HG02642 (cell line): ENCODE results near the gene LOXHD1.

Experiments used
- ATAC-seq: cut with Tn5 transposase; IDR thresholded peaks from one replicate; pipeline ENCODE4 v1.9.1; 2021; ENCODE audit warnings: mild to moderate bottlenecking; ENCODE audit not compliant: unreplicated experiment, poor library complexity

LOXHD1 gene

DNA sequence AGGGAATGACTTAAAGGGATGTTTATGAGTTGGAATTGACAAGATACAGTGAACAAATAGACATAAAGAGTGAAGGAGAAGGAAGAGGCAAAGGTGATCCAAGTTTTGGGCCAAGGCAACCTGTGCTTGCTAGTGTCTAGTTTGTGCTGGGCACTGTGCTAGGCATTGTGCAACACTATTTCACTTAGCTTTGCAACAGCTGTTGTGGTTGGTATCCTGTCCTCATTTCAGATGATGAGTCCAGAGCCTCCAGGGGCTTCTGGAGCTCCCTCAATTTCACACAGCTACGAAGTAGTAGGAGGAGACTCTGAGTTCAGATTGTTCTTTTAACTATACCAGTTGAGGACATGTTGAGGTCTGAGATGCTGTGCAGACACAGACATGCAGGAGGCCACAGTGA, 18.1 kb upstream of the LOXHD1 start:
- no peak for ATAC-seq

DNA sequence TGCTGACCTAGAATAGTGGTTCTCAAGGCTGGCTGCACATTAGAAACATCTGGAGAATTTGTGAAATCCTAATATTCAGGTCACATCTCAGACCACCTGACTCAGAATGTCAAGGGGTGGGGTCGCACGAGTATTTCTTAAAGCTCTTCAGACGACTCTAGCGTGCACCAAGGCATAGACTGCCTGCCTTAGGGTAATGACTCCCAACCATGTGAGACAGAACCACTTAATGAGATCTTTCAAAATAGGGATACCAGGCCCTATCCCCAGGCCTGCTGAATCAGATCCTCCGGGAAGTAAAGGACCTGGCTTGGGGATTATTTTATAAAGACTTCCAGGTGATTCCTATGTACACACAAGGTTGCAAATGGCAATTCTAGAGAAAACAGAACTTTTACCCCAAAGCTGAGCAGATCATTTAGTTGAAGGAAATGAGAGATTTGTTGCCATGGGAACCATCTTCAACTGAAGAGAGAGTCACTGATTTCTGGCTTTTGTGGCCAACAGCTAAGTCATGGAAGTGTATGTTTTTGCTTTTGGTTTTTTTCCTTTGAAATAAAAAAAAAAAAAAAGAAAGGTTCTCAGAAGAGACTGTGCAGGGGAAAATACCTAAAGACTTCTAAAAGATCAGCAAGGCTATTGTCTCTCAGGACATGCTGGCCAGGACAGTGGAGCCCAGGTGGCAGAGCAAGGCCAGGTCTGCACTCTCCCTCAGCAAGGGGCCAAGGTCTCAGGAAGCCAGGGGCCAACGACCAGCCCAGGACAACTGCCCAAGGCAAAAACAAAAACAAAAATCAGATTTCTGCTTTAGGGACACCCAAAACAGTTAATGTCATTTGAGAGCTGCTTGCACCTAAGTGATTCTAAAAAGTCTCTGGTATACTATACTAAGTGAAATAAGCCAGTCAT, 15.3 kb upstream of the LOXHD1 start:
- ATAC-seq = no peak

DNA sequence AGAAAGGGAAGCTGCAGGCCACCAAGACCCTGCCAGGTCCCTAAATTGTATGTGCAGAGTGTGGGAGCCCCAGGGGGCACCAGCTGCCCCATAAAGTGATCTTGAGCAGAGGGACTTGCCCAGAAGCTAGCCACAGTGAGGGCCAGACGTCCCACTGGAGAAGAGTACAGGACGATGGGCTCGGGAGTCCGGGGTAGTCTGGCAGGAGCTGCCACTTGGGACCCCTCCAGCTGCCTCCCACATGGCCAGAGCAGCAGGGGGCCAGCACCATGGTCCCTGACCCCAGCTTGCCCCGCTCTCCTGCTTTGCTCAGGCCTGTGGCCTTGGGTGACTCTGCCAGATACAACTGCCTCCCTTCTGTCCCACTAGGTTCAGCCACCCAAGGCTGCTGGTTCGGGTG, 11.7 kb upstream of the LOXHD1 start:
- ATAC-seq = no peak

DNA sequence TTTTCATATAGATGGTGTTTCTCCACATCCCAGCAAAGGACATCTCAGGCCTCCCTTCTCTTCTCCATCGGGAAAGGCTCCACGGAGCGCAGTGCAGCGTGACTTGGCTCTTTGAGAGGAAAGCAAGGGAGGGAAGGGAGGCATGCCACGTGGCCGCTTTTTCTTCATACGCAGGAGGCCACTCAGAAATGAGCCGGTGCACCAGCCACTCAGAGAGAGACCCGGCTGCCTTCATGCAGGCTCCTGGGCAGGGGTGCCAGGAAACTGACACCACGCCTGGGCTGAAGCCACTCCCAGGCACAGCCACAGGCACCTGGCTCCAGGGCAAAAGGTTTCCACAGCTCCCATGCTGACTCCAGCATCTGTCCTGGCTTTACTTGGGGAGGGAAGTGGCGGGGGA, 11.1 kb upstream of the LOXHD1 start:
- no peak for ATAC-seq

DNA sequence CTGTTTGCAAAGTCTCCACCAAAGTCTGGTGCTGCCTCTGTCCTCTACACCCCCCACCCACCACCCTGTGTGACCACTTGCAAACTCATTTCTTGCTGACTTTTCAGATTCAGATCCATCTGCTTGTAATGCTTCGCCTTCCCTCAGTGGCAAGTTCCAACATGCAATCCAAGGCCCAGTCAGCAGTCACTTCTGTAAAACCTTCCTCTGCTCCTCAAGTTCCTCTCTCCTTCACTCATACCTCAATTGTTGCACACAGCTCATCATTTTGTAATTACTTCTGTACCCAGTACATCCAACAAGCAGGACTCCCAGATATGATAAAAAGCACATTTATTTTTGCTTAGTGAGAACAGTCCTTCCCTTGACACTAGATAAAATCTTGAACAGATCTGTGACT, 6.5 kb upstream of the LOXHD1 start:
- ATAC-seq = no peak

DNA sequence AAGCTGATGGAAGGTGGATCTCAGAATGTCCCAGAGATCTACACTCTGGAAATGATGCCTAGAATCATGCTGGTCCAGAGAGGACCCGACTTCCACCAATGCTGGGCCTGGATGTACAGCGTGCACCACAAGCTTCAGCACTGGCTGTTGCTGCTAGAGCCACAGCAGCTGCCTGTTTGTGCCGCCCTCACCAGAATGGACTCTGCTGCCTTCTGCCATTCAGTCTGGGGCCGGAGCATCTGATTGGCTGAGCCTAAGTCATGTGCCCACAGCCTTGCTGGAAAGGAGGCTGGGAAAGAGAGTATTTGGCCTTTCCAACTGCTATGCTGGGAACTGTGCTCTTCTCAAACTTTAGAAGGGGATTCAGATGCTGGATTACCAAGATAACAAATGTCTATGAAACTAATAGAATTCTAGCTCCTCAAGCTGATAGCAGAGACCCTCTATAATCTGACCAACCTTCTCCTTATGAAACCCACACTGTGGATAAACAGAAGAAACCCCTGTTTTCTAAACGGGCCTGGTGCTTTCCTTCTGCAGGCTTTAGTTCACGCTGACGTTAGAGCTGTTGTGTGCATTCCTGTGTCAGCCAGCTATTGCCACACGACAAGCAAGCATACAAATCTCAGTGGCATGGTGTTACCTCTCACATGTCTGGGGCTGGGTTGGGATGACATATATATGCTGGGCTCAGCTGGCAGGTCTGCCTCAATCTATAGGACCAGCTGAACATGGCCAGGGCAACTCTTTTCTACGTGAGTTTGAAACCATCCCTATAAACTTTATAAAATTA, 4.1 kb upstream of the LOXHD1 start:
- no peak for ATAC-seq

DNA sequence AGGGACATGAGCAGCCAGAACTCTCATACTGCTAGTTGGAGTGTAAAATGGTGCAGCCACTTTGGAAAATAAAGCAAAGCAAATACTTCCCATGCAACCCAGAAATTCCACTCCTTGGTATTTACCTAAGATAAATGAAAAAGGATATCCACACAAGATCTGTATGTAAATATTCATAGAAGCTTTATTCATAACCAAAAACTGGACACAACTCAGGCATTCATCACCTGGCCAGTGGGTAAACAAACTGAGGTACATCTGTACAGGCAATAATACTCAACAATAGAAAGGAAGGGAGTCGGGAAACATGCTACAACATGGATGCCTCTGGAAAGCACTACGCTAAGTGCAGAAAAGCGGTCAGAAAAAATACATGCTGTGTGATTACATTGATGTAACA, 2.5 kb upstream of the LOXHD1 start:
- ATAC-seq = no peak

DNA sequence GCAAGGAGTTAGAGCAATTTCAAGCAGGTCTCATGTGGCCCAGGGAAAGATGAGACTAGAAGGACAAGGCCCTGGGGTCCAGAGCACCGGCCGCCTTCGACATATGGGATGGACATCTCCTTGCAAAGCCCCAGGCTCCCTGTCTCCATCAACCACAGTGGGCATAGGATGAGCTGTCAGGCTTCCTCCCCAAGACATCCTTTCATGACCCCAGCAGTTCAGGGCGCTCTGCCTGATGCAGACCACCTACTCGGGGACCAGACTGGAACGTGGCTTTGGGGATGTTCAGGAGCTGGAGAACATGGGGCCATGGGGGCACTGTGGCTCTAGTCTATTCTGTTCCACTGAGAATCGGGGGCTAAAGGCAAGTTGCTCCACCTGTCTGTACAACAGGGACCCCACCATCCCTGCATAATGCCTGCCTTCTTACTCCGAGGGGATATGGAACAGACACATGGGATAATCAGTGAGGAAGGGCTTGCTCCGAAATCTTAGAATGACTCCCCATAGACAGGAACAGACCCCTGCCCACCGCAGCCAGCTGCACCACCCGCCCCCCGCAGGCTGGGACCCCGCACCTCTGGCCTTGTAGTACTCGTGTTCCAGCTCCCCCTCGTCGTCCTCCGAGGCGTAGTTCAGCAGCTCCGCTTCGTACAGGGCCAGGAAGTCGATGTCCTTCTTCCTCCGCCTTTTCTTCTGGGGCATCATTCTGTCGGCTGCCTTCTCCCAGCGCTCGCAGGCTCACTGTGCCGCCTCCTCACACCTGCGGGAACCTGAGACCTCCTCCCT, 500 bp downstream of the LOXHD1 start:
- ATAC-seq = no peak

DNA sequence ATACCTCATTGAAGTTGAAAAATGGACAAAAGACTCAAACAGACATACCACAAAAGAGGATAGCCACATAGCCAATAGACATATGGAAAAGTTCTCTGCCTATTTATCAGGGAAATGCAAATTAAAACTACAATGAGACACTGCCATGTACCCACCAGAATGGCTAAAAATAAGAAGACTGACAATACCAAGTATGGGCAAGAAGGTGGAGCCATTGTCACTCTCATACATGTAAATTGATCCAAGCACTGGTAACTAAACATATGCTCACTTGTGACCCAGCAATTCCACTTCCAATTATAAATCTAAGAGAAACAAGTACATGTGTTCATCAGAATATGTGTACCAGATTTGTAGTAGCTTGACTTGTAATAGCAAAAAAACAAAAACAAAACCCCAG, 4.6 kb downstream of the LOXHD1 start:
- ATAC-seq = no peak

DNA sequence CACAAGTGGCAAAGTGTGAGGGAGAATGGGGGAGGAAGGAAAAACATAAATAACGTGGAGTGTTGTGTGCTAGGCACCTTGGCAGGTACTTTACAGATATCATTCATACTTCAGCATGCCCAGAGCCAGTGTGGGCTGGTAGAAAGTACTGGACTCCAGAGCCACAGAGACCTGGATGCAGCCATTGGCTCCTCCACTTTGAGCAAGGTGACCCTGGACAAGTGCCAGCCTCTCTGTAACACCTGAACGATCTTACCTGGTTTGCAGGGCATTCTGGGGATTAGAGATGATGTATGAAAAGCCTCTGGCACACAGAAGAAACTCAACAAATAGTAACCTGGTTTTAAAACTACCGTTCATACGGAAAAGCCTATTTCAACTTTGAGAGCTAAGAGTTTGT, 6.3 kb downstream of the LOXHD1 start:
- ATAC-seq = no peak

DNA sequence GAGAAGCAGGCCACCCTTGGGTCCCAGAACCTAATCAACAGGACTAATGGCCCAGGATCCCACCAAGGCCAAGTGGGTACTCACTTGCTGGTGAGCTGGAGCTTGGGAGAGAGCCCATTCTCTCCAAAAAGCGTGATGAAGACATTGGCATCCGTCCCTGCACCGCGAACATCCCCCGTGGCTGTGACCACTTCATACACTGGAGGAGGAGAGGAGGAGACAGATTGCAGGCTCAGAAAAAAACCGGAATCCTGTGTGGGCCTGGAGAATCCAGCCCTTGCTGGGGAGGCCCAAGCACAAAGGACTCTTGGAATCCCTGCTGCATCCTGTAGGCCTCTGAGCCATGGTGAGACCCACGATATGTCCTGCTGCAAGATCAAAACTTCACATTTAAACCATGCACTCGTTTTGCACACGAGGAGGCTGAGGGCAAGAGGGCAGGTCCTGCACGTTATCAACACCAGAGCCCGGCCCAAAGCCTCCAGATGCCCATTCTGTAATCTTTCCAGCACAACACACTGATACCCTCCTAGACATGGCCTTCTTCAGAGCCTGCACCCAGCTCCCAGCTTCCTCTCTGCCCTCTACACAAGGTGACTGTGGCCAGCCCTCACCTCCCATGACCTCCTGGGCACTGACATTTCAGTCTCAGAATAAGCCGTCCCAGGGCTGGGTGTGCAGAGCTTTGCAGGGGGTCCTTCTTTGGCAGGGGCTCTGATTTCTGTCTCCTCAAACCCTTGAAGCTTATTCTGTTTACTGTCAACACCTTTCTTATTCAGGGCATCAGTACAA, 7.8 kb downstream of the LOXHD1 start:
- ATAC-seq = no peak

DNA sequence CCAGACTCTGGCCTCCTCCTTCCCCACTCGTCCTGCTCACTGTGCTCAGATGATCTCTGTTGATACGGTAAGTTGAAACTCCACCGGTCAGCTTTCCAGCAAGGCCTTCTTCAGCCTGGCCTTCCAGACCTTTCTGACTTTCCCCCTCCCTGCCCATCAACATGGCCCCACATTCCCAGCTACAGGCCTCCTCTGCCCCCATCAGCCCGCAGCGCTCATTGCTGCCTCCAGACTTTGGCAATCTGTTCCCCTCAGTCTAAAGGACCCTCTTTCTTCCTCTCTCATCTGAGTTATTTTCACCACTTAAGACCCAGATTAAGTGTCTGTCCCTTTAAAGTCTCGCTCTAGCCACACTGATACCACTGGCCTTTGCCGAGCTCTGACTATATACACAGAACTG, 10.6 kb downstream of the LOXHD1 start:
- ATAC-seq = no peak

DNA sequence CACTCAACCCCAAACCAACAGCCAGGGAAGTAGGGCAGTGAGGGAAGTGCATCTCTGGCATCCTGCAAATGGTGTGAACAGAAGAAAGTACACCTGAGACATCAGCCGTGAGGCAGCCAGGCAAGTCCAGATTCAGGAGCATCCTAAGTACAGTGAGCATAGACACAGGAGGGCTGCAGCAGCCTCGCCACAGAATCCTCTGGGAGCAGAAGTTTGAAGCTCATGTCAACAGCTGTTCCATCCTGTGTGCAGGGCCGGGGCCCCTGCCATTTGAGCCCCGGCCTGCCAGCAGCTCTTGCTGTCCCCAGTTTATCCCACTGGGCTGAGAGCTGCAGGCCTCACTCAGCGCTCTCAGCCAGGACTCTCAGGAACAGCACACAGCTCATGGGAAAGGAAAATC, 14.5 kb downstream of the LOXHD1 start:
- ATAC-seq = no peak

DNA sequence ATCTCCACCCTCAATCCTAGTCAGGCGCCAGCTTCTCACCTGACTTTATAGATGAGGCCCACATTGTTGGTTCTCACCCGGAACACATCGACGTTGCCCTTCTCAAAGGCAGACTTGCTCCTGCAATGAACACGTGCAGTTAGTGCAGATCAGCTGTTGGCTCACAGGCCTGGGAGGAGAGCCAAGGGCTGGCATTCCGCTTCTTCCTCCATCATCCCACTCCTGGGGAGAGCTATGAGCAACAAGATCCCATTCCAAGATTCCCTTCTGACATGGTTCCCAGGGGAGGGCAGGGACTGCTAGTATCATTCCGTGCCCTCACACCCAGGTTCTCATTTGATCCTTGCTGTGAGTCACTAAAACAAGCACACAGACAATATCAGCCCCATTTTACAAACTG, 15.1 kb downstream of the LOXHD1 start:
- no peak for ATAC-seq

DNA sequence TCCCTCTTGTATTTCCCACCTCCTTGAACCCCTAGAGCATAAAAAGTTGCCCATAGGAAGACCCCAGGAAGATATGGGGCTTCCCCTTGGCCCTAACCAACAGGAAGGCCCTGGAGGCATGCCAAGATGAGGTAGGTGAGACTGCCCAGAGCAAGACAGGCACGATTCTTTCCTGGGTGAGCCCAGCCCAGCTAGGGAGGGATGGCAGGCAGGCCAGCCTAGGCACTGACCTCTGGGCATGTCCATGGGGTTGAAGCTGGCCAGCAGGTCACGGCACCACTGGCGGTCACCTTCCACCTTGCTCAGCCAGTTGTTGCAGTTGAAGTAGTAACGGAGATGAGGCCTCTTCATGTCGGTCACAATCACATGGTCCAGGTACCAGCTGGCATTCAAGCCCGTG, 17.6 kb downstream of the LOXHD1 start:
- ATAC-seq = no peak

DNA sequence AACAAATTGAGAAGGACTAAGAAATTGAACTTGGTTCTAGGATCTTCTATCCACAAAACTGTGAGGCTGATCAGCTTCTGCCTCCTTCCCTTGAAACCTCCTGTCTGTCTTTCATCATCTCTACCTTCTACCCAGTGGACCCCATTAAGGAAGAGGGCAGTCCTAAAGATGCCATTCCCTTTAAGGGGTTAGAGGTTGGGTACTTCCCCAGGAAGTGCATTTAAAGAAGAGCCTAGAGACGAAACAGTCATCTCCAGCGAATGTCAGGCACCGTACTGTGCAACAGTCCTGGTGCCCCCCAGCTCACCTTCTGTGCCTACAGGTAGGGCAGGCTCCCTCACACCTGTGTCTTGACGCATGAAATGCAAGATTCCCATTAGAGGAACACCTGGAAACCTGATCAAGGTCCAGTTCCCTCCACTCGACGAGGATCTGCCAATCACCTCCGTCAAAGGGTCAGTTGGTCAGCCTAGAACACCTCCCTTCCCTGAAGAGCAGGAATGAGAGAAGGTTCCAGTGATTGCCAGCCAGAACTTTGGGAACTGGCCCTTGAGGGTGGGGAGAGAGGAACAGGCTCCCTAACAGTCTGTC, 20.9 kb downstream of the LOXHD1 start:
- ATAC-seq = no peak

DNA sequence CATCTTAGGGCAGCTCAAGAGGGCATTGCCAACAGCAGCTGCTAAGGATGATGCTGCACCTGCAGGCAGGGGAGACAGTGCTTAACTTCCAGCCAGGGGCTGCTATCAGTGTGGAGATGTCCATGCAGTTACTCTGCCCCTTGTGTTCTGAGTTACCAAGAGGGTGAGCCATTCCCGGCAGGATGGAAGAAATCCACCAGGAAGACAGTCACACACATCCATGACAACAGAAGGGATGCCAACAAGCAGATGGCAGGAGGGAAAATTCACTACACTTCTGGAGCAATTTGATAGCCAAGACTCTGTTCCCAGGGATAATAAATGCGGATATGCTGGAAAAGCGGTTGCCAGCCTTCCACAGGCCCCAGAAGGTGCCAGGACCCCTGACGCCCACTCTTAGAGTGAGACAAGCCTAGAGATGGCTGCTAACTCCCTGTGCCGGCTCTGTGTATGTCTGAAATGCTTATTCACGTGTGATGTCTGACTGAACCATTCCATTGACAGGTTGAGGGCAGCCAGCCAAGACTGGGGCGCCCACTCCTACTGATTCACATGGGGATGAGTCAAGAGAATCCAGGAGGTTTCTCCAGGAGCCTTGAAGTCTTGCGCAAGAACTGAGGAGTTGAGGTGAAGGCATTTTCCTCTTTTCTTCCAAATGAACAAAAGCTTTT, 24.5 kb downstream of the LOXHD1 start:
- ATAC-seq = no peak

DNA sequence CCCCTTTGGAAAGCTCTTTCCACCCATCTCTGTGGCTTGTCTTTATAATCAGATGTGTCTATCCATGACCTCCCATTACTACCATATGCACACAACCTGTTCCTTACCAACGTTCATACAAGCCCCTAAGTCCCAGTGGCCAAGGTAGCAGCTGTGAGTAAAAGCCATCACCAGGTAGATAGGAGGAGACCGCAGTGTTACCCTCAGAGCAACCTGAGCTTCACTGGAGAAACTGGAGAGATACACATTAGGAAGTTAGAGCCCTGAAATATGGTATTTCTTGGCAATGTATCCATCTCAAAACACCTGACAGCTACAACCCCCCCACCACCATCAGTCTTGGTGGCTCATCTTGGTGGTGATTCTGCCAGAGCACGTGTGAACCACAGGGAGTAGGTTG, 26.0 kb downstream of the LOXHD1 start:
- no peak for ATAC-seq

DNA sequence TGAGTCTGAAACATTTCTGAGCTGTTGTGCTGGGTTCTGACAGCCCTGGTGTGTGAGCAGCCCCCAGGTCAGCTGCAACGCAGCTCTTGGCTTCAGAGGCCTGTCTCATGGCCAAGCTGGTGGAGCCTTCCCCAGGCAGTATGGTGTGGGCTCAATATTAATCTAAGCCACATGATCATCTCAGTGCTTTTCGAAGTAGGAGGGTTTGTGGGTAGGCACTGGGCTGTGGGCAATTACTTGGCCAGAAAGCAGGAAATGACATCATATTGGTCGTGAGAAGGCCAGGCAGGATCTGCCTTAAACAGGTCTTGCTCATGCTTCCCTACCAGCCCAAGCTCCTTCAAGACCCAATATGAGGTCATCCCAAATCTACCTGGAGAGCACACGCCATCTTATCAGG, 26.9 kb downstream of the LOXHD1 start:
- ATAC-seq = no peak
